ENCODE measurements around the gene ZHX3.

Gene ZHX3

GRCh38 chr20:41221614-41222218 lies 95.8 kb downstream of the ZHX3 start:
- no peak for DNase-seq

DNA sequence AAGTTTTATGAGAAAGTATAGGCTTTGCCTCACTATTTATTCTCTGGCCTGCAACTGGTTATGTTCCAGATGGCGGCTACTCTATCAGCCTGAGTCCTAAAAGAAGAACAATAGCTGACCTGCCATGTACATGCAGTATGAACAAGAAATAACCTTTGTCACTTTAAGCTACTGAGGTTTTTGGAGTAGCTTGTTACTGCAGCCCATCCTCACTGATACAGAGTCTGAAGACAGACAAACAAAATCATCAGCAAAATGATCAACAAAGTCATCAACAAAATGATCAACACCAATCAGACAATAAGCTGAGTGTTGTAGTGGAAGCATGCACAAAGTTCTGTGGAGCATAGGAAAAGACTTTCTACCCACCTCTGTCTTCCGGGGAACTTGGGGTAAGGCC lies 97.7 kb downstream of the ZHX3 start:
- DNase-seq, result no peak

DNA sequence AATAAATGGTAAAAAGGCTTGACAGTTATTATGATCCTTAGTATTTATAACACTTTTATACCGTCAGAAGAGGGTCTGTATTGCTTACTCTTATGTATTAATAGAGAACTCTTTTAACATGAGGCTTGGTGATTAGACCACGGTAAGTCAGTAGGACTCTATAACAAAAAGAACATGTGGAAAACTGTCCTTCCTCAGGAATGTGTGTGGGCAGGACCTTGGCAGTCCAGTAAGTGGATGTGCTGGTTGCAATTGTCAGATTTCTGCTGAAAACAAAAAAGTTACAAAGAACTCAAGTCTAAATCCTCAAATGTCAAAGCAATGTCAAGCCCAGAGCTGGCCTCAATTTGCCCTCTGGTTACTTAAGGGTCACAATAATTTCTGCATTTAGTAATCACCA lies 99.1 kb downstream of the ZHX3 start:
- DNase-seq, result no peak

GRCh38 chr20:41217422-41217821 lies 100.1 kb downstream of the ZHX3 start:
- no peak for DNase-seq

- no peak for DNase-seq
Observed at GRCh38 chr20:41214666-41215065, 102.9 kb downstream of the ZHX3 start.

DNA sequence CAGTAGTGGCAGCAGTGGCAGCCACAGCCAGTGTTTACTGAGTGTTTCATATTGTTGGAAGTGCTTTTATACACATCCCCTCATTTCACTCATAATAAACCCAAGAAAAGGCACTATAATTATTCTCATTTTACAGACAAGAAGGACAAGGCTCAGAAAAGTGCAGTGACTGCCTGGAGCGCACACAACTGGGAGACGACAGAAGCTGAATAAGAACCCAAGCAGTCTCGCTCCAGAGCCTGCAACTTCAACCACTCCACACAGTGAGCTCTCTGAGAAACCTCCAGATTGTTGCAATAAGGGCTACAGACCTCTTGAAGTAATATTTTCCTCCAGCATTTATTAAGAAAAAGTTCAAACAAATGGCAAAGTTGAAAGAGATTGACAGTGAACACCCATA lies 103.3 kb downstream of the ZHX3 start:
- DNase-seq, result no peak

GRCh38 chr20:41213150-41213820 lies 104.2 kb downstream of the ZHX3 start:
- no peak for DNase-seq

GRCh38 chr20:41205313-41205712 lies 112.2 kb downstream of the ZHX3 start:
- DNase-seq, result no peak

DNA sequence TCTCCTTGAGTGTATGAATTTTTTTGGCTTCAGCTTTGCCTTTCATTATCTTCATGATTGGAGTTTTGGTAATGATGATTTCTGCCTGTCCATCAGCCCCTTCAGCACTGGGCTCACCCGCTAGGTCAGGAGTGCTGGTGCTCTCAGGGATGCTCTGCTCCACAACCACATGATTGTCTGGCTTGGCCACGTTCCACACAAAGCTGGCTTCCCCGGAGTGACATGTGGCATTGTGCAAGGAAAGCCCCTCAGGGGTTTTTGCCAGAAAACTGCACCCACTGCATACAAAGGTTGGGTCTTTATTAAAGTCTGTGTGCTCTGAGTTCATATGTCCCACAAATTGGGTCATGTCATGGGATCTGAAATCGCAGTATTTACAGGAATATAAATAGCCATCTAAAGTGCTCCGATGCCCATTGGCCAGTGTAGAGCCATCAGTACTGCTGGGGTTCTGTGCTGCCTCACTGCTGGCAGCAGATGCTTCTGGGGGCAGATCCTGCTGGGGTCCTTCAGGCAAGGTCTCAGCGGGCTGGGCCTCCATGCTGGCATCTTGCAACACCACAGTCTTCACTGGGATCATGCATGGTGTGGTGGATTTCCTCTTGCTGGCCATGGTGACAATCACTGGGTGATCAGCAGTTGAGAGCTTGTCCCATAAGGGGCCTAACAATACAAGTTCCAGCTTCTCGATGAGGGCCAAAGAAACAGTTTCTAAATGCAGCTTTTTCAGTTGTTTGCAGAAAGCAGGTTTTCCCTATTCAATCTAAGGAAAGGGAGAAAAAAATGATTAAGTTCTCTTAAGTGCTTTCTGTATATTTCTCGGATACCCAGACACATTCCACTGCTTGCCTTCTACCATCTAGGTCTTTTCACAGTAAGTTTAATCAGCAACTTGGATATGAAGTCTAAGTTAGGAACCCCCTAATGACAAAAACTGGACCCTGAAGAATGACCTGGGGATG lies 112.9 kb downstream of the ZHX3 start:
- DNase-seq, result no peak

DNA sequence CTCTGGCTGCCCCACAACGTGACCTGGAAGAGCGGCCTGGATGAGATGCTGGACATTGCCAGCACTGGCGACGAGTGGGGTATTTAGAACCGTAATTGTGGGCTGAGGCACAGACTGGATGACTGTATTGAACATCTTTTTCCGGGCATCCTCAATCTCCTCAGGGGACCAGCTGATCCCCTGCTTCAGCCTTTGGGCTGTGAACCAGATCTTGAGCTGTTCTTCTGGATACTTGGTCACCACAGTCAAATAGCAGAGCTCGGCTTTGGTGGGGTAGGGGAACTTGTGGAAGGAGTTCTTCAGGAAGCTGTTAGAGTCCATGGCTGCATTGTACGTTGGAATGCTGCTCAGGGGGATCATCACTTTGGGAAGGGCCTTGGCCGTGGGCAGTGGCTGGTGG lies 113.9 kb downstream of the ZHX3 start:
- no peak for DNase-seq

DNA sequence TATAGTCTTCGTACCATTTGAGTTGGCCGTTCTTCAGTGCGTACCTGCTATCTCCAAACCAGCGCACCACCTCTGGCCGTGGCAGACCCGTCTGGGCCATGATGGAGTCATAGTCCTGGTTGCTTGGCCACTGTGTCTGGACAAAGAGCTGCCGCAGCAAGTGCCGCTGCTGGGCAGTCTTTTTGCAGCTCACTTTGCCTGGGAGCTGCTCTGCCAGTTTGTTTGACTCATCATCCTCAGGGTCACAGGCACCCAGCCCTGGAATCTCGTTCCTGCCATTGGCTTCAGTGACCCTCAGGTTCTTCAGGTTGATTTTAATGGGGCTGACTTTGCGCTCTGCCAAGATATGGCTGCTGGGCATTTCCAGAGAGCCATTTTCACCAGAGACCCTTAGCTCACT lies 115.1 kb downstream of the ZHX3 start:
- no peak for DNase-seq

GRCh38 chr20:41201760-41202159 lies 115.8 kb downstream of the ZHX3 start:
- no peak for DNase-seq

- DNase-seq, result no peak
Observed at GRCh38 chr20:41200446-41201202, 116.9 kb downstream of the ZHX3 start.

DNA sequence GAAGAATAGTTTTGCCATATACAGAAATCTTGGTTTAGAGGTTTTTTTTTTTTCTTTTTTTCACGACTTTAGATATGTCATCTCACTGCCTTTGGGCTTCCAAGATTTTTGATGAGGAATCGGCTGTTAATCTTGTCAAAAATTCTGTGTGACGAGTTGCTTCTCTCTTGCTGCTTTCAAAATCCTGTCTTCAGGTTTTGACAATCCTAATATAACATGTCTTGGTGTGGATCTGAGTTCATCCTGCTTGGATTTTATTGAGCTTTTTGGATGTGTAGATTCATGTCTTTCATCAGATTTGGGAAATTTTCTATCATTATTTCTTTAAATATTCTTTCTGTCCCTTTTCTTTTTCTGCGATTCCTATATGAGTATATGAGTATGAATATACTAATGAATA lies 119.1 kb downstream of the ZHX3 start:
- no peak for DNase-seq

- DNase-seq, result no peak
Observed at GRCh38 chr20:41196653-41197225, 120.8 kb downstream of the ZHX3 start.

DNA sequence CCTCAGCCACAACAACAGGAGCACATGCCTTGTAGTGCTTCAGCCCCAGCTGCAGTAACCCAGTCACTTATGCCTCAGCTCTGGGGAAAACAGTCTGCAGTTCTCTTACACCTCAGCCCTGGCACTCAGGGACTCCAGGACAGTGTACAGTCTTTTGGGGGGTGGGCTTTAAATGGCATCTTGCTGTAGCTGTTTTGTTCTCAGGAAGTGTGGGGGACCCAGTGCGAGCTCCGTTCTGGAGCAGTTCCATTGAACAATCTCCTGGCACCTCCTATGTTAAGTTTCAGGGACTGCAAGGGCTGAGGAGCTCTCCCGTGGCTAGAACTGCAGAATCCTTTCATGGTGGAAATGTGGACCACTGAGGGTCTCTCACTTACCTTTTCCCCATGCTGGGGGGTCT lies 125.0 kb downstream of the ZHX3 start:
- no peak for DNase-seq

- DNase-seq, result no peak
Observed at GRCh38 chr20:41191562-41192500, 125.7 kb downstream of the ZHX3 start.

GRCh38 chr20:41187668-41188067 lies 129.9 kb downstream of the ZHX3 start:
- DNase-seq, result no peak

- DNase-seq, result no peak
Observed at GRCh38 chr20:41185013-41185757, 132.3 kb downstream of the ZHX3 start.

GRCh38 chr20:41183831-41184230 lies 133.7 kb downstream of the ZHX3 start:
- no peak for DNase-seq

DNA sequence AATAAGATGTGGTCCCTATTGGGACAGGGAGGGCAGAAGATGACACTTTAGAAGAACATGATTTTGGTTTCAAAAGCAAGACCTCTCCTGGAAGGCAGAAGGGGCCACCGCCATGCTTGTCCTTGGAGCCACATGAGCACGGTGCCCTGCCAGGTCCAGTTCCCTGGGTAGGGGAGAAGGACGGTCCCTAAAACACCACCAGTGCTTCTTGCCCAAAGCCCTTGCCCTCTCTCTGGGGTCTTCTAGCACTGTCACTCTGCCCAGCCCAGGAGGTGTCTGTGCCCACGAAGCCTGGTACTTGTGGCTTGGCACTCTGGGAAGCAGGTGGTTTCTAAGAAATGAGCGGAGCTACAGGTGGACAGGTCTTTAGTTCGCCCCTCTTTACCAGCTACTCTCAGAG lies 134.1 kb downstream of the ZHX3 start:
- no peak for DNase-seq
